Suprapubic skin (tissue), 4 donors: ENCODE data around the gene OR4D9. TPM values are rescaled to one million over a fixed set of nuclear protein-coding genes. Genes with fewer than 3 reads are reported as not detected.

ENCODE experiments used
- DNase-seq, 2 donors: peaks; one replicate each; pipeline ENCODE4 v3.0.0-alpha.2; 2019; ENCODE audit warnings: low spot score in 2 of 2
- H3K27ac ChIP-seq: fragments of 200-600 bp; sonication (generic); one replicate; pipeline ENCODE4 v1.5.1; 2019
- H3K27me3 ChIP-seq: fragments of 200-600 bp; sonication (generic); one replicate; pipeline ENCODE4 v1.5.1; 2019
- H3K36me3 ChIP-seq: fragments of 200-600 bp; sonication (generic); one replicate; pipeline ENCODE4 v1.5.1; 2019
- H3K4me1 ChIP-seq: fragments of 200-600 bp; sonication (generic); one replicate; pipeline ENCODE4 v1.5.1; 2019
- H3K4me3 ChIP-seq: fragments of 200-600 bp; sonication (generic); one replicate; pipeline ENCODE4 v1.5.1; 2019; ENCODE audit warnings: mild to moderate bottlenecking
- H3K9me3 ChIP-seq: fragments of 200-600 bp; sonication (generic); one replicate; pipeline ENCODE4 v1.5.1; 2019
- EP300 ChIP-seq: sonication (generic); formaldehyde crosslinking; IDR thresholded peaks from one replicate; pipeline ENCODE4 v1.6.1; 2017; ENCODE audit warnings: antibody characterized with exemption
- POLR2A ChIP-seq, 2 donors: fragments of 450-650 bp; IDR thresholded peaks; one replicate each; pipeline ENCODE4 v1.6.1; 2017; ENCODE audit warnings: antibody characterized with exemption in 2 of 2, mild to moderate bottlenecking in 2 of 2, moderate library complexity in 2 of 2
- POLR2AphosphoS5 ChIP-seq, 3 donors: sonication (generic); formaldehyde crosslinking; IDR thresholded peaks; one replicate each; pipeline ENCODE4 v1.6.1; 2017; ENCODE audit warnings: antibody characterized with exemption in 3 of 3
- WGBS: methylation state at CpG from one replicate; pipeline ENCODE4 v1.1.5; 2018; 5-methylcytosine and 5-hydroxymethylcytosine counted together
- total RNA-seq, 4 donors: library from RNA; depleted of rRNA; stranded (reverse); fragments of >200 nt; gene quantifications; one replicate each; pipeline ENCODE4 v1.1.0, GENCODE V29; 2016
- TF ChIP-seq, protein P1 (sequence below), 2 donors: fragments of 200-600 bp in 1 of 2; fragments of 450-650 bp in 1 of 2; sonication (generic) in 1 of 2; IDR thresholded peaks; one replicate each; pipeline ENCODE4 v1.5.1; 2016 to 2019; ENCODE audit warnings: antibody characterized with exemption in 2 of 2, mild to moderate bottlenecking in 1 of 2, moderate library complexity in 1 of 2

The OR4D9 gene
- total RNA-seq, result not detected

DNA sequence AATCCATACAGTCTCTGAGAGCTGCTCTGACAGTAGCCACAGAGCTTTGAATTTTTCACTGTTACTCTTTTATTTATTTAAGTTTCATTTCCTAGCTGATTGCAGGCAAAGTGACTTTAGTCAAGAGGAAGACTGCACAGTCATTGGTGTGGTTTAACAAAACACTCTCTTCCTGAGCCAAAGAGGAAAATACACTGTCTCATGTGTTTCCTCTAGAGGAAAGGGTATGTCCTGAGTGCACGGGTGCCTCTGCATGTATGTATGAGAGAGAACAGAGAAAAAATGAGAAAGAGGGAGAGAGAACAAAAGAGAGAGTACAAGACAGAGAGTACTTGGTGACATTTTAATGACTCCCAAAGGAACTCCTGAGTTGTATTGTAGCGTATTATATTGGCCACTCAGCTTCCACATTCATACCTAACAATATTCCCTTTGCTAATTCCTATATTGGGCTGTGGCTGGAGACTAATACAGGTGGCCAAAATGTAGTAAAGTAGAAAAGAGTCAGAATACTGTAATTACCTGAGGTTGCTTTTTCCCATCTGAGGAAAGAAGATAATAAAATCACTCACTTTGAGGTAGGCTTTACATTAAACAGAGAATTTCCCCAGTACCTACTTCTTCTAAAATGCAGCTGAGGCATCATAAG is at the start of gene OR4D9:
OR4D9 (plus strand) TSS at position 599 of the 649 bp plus-strand sequence. CDS start 3,374 bp downstream, outside the sequence.
- no peaks in the 10 kb centered on the region for H3K9me3 ChIP-seq
- TF ChIP-seq POLR2A (IDR thresholded peaks at IDR 0.05), result no peak
- TF ChIP-seq, protein P1, sequence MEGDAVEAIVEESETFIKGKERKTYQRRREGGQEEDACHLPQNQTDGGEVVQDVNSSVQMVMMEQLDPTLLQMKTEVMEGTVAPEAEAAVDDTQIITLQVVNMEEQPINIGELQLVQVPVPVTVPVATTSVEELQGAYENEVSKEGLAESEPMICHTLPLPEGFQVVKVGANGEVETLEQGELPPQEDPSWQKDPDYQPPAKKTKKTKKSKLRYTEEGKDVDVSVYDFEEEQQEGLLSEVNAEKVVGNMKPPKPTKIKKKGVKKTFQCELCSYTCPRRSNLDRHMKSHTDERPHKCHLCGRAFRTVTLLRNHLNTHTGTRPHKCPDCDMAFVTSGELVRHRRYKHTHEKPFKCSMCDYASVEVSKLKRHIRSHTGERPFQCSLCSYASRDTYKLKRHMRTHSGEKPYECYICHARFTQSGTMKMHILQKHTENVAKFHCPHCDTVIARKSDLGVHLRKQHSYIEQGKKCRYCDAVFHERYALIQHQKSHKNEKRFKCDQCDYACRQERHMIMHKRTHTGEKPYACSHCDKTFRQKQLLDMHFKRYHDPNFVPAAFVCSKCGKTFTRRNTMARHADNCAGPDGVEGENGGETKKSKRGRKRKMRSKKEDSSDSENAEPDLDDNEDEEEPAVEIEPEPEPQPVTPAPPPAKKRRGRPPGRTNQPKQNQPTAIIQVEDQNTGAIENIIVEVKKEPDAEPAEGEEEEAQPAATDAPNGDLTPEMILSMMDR (IDR thresholded peaks at IDR 0.05), result no peak
- TF ChIP-seq EP300, result no peak
- no peak for TF ChIP-seq POLR2AphosphoS5 (IDR thresholded peaks at IDR 0.05)
- 39% methylated on average over 2 of the region's 2 CpGs for WGBS
- H3K27ac ChIP-seq, result peak within 1 kb of the TSS; percentile 51
- no peak for DNase-seq
- H3K36me3 ChIP-seq, result no peaks in the 10 kb centered on the region
- no peaks in the 10 kb centered on the region for H3K4me1 ChIP-seq
- H3K4me3 ChIP-seq, result no peak within 1 kb of the TSS
- no peaks in the 10 kb centered on the region for H3K27me3 ChIP-seq

DNA sequence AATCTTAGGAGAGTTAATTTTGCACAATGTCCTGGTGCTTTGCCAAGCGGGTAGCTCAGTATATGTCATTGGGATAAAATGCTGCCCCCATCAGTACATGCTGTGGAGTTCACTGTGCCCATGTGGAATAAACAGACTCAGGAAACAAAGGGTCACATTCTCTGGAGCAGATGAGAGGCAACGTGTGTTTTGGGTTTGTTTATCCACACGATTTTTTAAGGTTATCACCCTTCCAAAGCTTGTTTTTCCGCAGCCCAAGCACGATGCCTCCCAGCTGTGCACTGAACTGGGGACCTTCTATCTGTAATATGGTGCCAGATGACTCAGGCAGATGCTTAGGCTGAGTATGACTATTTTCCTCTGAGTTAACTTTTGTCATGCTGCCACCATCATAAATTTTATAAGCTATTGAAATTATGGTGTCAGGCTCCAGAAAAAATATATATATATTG is 48.1 kb upstream of the OR4D9 start:
- H3K36me3 ChIP-seq, result no peaks in the 10 kb centered on the region
- WGBS, result 50% methylated on average over 5 of the region's 5 CpGs

DNA sequence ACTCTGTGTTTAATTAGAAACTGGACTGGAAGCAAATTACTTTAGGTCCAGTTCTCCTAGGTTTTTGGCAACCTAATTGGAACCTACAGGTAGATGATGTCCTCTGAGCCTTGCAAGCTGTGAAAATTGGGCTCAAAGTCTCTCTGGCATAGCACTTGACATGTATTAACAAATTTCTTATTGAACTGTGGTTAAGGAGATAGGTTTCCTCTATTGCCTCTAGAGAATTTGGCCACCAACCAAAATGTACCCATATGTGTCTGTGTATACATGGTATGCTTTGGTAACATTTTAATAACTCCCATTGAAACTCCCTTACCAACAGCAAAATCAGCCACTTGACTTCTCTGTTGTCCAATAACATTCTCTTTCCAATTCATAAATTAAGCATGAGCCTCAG is 38.3 kb upstream of the OR4D9 start, which contains the start of gene OR4D10:
OR4D10 (plus strand) TSS at position 301 of the 400 bp plus-strand sequence. CDS start 4,115 bp downstream, outside the sequence.
- TF ChIP-seq EP300 (no peak), POLR2A (IDR thresholded peaks at IDR 0.05) (no peak)
- TF ChIP-seq, protein P1 (IDR thresholded peaks at IDR 0.05), result no peak
- H3K4me3 ChIP-seq, result no peak within 1 kb of the TSS
- H3K27me3 ChIP-seq, result no peaks in the 10 kb centered on the region
- no peaks in the 10 kb centered on the region for H3K36me3 ChIP-seq
- H3K27ac ChIP-seq, result no peak within 1 kb of the TSS
- no peaks in the 10 kb centered on the region for H3K4me1 ChIP-seq
- no peak for DNase-seq
- H3K9me3 ChIP-seq, result no peaks in the 10 kb centered on the region

More for the DNA sequence above, 48.1 kb upstream of the OR4D9 start:
- no peak overlapping the region for H3K4me3 ChIP-seq
- no peaks in the 10 kb centered on the region for H3K9me3 ChIP-seq
- DNase-seq, result no peak
- no peaks in the 10 kb centered on the region for H3K27me3 ChIP-seq
- TF ChIP-seq, protein P1 (IDR thresholded peaks at IDR 0.05), result no peak
- TF ChIP-seq EP300 (no peak), POLR2A (IDR thresholded peaks at IDR 0.05) (no peak)
- H3K27ac ChIP-seq, result no peak overlapping the region
- no peaks in the 10 kb centered on the region for H3K4me1 ChIP-seq

DNA sequence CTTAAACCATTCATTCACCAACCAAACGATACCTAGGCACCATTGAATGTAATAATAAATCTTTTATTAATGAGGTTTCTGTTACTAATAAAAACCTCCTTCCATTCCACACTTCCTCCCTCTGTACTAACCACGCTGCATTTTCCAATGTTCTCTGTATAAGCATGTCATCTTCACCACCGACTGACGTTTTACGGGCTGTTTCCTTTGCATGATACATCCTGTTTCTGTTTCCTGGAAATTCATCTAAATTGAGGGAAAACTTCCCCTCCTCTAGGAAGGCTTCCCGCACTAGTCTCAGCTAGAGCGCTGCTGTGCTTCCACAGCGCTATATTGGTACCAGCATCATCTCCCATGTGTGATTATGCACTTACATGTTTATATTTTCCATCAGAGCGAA is 36.2 kb upstream of the OR4D9 start:
- H3K27me3 ChIP-seq, result no peaks in the 10 kb centered on the region
- 63% methylated on average over 9 of the region's 9 CpGs for WGBS
- TF ChIP-seq, protein P1 (IDR thresholded peaks at IDR 0.05), result no peak
- TF ChIP-seq POLR2AphosphoS5 (IDR thresholded peaks at IDR 0.05) (no peak), EP300 (no peak), POLR2A (IDR thresholded peaks at IDR 0.05) (no peak)
- no peak overlapping the region for H3K4me3 ChIP-seq
- H3K27ac ChIP-seq, result no peak overlapping the region
- no peak for DNase-seq
- H3K4me1 ChIP-seq, result no peaks in the 10 kb centered on the region
- H3K9me3 ChIP-seq, result no peaks in the 10 kb centered on the region
- H3K36me3 ChIP-seq, result no peaks in the 10 kb centered on the region

- no peaks in the 10 kb centered on the region for H3K9me3 ChIP-seq
- no peak overlapping the region for H3K4me3 ChIP-seq
- no peaks in the 10 kb centered on the region for H3K4me1 ChIP-seq
- no peak for DNase-seq
- no peaks in the 10 kb centered on the region for H3K36me3 ChIP-seq
- TF ChIP-seq POLR2A (IDR thresholded peaks at IDR 0.05) (no peak), EP300 (no peak)
- no peak overlapping the region for H3K27ac ChIP-seq
- H3K27me3 ChIP-seq, result no peaks in the 10 kb centered on the region
These were observed 31.4 kb upstream of the OR4D9 start for GRCh38 chr11:59479906-59480305.
